Right kidney (tissue), 1 donor: Measurements from ENCODE around the gene OPA1.

Source experiments
- DNase-seq: peaks from one replicate; pipeline ENCODE4 v3.0.0-alpha.2; 2016

Gene OPA1

GRCh38 chr3:193708270-193708669 lies 115.3 kb downstream of the OPA1 start:
- DNase-seq: no peak

DNA sequence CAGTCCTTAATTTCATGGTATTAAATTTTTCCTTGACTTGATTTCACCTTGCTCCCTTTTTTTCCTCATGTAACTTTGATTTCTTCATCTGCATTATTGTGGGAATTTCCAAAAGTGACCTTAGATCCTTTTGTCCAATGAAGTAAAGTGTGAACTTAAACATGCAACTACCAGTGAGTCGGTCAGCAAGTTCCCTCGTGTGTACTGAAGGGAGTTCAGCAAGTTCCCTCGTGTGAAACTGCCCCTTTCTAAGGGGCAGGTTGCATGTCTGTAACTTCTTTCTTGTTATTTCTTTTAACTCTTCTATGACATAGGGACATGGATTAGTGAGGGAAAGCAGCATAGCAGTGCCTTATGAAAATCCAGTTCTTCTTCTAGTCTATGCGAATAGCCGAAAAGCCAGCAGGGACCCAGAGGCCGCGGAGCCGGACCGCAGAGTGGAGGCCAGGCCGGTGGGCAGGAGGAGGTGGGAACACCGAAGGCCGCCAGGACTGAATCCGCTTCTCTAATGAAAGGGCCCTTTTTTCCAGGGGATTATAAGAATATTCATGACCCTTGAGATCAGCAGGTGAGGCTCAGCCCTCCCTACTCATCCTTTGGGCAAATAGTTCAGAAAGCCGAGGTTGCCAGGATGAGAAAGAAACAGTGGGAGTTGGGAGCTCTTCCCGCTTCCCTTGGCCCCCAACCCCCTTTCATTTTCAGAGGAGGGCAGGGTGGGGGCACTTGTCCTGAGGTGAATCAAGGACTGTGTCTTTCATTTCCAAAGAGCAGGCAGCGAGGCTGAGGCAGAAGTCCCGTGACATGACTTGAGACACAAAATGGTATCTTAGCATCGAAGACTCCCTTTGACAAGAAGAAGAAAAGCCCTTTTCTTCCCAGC lies 117.5 kb downstream of the OPA1 start:
- DNase-seq: no peak

DNA sequence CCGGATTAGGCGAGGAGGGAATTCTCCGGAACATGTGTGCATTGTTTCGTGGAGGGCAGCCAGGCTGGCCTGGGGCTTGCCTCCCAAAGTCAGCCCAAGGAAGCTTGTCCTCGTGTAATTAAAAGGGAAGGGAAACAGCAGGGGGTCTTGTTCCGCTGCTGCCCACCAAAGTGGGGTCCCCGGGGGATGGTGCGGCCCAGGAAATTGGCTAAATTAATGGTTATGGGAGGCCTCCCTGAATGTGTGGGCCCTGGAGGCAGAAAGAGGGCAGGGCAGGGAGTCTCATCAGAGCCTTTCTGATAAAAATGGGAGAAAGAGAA lies 118.1 kb downstream of the OPA1 start:
- DNase-seq: no peak

- no peak for DNase-seq
Measured at GRCh38 chr3:193711523-193711963, 118.5 kb downstream of the OPA1 start.

DNA sequence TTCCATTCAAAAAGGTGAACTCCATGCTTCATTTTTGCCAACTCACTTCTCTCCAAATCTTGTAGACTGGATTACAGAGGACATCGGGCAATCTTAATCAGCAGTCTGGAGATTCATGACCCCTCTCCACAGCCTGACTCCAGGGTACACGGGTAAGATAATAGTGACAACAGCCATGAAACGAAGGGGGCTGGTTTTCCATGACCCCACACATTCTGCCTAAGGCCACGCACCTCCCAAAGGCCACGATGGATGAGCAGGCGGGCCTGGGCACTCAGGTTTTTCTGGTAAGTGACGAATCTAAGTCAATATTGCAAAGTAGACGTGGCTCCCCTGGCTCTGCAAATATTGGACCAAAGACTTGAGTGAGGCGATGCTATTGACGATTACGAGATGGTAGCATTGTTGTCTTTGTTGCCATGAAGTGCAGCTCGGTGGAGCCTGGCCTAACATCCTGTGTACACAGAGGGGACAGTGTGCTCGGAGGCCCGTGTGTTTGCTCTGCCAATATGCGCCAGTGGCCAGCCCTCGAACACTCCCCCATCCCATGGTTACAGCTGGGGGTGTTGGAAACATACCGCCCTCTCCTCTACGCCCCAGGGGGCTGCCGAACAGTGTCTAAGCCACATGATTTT lies 119.1 kb downstream of the OPA1 start:
- DNase-seq: no peak

GRCh38 chr3:193712938-193713337 lies 119.9 kb downstream of the OPA1 start:
- no peak for DNase-seq

DNA sequence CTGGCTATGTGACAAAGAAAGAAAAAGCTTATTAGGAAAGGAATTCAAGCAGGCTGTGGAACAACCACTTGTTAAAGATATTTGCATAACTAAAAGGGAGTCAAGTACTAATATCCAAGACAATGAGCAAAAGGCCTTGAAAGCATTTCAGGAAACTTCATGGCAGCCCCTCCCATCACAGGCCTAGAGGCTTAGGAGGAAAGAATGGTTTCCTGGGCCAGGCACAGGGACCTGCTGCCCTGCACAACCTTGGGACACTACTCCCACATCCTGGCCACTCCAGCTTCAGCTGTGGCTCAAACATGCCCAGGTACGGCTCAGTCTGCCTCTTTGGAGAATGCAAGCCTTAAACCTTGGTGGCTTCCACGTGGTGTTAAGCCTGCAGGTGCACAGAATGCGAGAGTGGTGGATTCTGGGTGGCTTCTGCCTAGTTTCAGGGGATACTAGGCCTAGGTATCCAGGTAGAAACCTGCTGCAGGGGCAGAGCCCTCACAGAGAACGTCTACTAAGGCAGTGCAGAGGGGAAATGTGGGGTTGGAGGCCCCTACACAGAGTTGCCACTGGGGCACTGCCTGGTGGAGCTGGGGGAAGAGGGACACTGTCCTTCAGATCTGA lies 121.6 kb downstream of the OPA1 start:
- no peak for DNase-seq

DNA sequence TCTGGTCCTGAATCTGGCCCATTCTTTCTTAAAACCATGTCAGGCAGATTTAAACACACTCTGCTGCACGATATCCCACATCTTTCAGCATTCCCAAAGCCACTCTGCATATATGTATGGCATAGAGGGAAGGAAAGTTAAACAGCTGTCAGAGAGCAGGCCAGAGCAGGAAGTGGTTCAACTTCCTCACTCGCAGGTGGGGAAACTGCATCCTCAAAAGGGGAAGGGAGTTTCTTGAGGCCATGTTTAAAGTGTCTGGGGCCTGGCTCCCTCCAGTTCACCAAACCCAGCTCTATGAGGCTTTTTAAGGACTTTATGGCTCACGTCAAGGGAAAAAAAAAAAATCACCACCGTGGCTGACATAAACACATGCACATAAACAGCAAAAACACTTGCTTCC lies 123.1 kb downstream of the OPA1 start:
- DNase-seq: no peak

DNA sequence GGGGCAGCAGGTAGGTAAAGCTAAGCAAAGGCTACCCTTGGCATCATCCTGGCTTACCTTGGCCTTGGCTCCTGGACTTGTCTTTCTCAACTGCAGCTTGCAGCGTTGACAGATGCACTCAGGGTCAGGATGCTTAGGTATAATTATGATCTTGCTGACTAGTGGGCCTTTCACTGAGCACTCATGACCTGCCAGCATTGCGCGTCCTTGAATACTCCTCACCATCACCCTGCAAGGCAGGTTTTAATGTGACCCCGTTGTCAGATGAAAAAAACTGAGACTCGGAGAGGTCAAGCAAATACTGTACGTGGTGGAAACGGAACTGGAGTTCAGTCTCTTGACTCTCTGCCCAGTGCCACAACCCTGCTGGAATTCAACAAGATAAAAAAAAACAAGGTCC lies 126.7 kb downstream of the OPA1 start:
- no peak for DNase-seq

GRCh38 chr3:193720169-193720568 lies 127.2 kb downstream of the OPA1 start:
- no peak for DNase-seq

DNA sequence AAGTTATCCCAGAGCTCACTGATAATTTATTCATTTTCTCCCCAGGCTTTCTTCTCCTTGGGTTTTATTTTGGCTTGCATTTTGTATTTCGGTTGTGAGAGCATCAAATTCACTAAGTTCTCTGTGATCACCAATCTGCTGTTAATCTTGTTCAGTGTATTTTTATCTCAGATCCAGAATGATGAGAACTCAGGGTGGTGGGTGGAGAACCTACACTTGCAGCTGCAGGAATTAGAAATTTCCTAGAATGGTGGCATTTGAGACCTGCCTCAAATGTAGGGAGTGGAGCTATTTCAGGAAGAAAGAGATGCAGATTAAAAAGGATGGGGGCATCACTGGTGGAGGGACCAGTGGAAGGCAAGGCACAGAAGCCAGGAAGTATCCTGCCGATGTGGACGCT lies 129.6 kb downstream of the OPA1 start:
- no peak for DNase-seq

DNA sequence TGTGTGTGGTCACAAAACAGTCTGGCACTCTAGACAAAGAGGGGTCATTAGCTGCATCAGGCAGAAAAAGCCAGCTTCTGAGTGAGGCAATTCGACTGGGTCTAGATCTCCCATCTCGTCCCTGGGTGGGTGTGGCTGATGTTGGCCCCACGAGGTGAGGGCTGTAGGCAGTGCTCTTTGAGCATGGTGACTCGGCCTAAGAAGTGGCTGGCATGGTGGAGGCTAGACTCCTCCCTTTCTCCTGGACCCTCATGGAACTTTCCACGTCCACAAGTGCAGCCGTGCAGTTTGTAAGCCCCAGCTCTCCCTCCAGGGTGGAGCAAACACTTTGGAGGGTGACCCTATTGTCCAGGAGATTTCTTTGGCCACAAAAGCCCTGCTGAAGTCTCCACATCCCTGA lies 134.1 kb downstream of the OPA1 start:
- DNase-seq: no peak

GRCh38 chr3:193728429-193729087 lies 135.6 kb downstream of the OPA1 start:
- no peak for DNase-seq

DNA sequence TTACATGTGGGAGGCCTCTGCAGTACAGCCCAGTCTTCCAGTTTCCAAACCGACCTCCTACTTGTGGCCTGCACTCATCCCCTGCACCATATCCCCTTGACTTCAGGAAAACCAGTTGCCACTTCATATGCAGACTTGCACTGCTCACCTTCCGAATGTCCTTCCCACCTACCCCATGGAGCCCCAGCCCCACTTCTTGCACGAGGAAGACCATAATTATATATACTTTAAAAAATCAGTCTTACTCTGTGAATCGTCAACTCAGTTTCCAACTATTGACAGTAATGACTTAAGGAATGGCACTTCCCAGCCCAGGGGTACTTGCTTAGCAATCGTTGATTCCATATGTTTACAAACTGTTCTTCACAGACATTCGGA lies 136.1 kb downstream of the OPA1 start:
- no peak for DNase-seq

GRCh38 chr3:193729601-193730000 lies 136.6 kb downstream of the OPA1 start:
- no peak for DNase-seq

- no peak for DNase-seq
Measured at GRCh38 chr3:193730511-193730910, 137.5 kb downstream of the OPA1 start.

GRCh38 chr3:193730976-193731375 lies 138.0 kb downstream of the OPA1 start:
- no peak for DNase-seq

DNA sequence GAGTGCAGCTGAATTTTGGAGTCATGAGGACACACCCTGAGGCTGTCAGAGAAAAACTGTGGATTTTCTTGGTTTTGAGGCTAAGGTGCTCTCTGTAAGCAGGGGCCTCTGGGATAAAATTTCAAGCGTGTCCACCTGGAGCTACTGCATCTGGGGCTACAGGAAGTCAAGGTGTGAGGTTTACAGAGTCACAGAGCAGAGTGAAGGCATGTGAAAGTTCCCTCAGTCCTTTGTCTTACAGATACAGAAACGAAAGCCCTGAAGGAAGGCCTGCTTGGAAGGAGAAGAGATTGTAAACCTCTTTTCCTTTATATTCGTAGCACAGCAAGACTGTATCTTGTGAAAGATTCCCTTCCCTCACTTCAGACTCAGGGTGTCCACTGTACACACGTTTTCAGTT lies 138.6 kb downstream of the OPA1 start:
- DNase-seq: no peak

- DNase-seq: no peak
Measured at GRCh38 chr3:193732391-193732790, 139.4 kb downstream of the OPA1 start.

GRCh38 chr3:193732827-193733226 lies 139.8 kb downstream of the OPA1 start:
- DNase-seq: no peak

DNA sequence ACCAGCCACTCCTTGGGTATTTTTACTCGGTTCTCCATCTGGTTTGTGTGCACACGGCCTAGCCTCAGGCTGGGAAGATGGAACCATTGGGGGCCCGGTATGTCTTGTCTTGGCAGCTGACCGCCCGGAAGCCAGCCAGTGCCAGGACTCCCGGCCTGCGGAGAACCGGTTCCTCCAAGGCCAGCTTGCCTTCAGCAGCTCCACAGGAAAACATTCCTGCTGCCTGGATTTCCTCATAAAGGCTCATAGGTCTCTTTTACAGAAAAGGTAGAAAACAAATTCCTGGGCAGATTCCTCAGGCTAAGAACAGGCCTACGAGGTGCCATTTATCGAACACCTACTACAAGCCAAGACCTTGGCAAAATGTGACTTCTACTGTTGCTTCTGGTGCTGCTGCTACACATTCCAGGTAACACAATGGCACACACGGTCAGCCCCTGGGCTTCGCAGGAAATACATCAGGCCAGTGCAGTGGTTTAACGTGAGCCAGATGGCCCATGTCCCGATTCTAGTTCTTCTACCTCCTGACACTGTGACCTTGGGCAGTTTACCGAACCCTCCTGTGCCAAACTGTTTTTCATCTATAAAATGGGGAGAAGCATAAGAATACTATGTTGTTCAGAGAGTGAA lies 141.8 kb downstream of the OPA1 start:
- DNase-seq: no peak

DNA sequence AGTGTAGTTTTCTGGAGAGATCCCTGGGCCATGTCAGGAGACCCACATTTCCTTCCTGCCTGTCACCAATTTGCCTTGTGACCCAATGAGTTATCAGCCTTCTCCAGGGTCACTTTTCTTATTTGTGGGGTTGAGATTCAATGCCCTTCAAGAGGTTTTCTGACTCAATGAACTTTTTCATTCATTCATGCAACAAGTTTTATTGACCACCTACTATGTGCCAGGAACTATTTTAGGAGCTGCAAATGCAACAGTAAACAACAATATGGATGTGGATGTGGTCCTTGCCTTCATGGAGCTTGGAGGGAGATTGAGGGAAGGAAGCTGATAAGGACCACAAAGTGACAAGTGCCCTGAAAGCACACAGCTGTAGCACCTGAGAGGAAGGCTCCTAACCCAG lies 142.8 kb downstream of the OPA1 start:
- no peak for DNase-seq

DNA sequence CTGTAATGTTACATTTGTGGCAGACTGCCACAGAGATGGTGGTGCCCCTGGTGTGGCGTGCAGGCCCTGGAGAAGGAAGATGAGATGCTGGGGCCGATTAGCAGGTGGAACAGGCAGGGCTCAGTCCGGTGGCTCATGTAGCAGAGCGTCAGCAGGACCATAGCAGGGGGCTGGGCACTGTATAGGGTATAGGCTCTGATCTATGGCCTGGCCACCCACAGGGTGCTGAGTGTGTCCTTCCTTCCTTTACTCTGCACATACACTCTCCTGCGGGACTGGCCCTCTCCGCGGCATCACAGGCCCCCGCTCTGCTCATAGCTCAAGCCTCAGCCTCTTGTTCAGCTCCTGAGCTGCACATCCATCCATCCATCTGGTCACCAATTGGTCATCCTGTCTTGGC lies 143.6 kb downstream of the OPA1 start:
- no peak for DNase-seq
